GM12878 (cell line): ENCODE results near the gene DND1. TPM values are rescaled to one million over a fixed set of nuclear protein-coding genes. Genes with fewer than 3 reads are reported as not detected.

Source experiments
- ATF7 ChIP-seq: fragments of 450-650 bp; IDR thresholded peaks from 2 replicates; pipeline ENCODE4 v1.6.1; 2016; ENCODE audit warnings: low read depth, mild to moderate bottlenecking
- BRCA1 ChIP-seq: IDR thresholded peaks from 2 replicates; pipeline ENCODE4 v1.6.1; 2011; ENCODE audit warnings: low read depth, low read length, improper control_type of control experiment
- CBFB ChIP-seq: IDR thresholded peaks from 2 replicates; pipeline ENCODE4 v1.6.1; 2016; ENCODE audit warnings: antibody characterized with exemption, low read depth
- CHD1 ChIP-seq: IDR thresholded peaks from 2 replicates; pipeline ENCODE4 v1.6.1; 2012; ENCODE audit warnings: low read depth, low read length, improper control_type of control experiment
- ELK1 ChIP-seq: IDR thresholded peaks from 2 replicates; pipeline ENCODE4 v1.6.1; 2012; ENCODE audit warnings: low read depth, low read length, improper control_type of control experiment
- ESRRA ChIP-seq: IDR thresholded peaks from 2 replicates; pipeline ENCODE4 v1.6.1; 2012; ENCODE audit warnings: mild to moderate bottlenecking, low read length, improper control_type of control experiment
- HCFC1 ChIP-seq: fragments of 150-350 bp; IDR thresholded peaks from 2 replicates; pipeline ENCODE4 v1.6.1; 2014; ENCODE audit warnings: low read length
- MAX ChIP-seq: IDR thresholded peaks from 2 replicates; pipeline ENCODE4 v1.6.1; 2012; ENCODE audit warnings: low read depth, low read length, improper control_type of control experiment
- MTA3 ChIP-seq: IDR thresholded peaks from 2 replicates; pipeline ENCODE4 v1.6.1; 2012; ENCODE audit warnings: low read length, inconsistent platforms, borderline replicate concordance
- NBN ChIP-seq: fragments of 450-650 bp; IDR thresholded peaks from 2 replicates; pipeline ENCODE4 v1.6.1; 2016
- NR2F1 ChIP-seq: fragments of 450-650 bp; conservative IDR thresholded peaks from 2 replicates; pipeline ENCODE4 v1.6.1; 2017; ENCODE audit warnings: mild to moderate bottlenecking
- PML ChIP-seq: IDR thresholded peaks from 2 replicates; pipeline ENCODE4 v1.6.1; 2012; ENCODE audit warnings: low read length, inconsistent platforms
- POLR2AphosphoS2 ChIP-seq: IDR thresholded peaks from 2 replicates; pipeline ENCODE4 v1.6.1; 2011; ENCODE audit warnings: low read depth, mild to moderate bottlenecking, low read length, improper control_type of control experiment, moderate library complexity
- POLR2AphosphoS5 ChIP-seq: IDR thresholded peaks from 2 replicates; pipeline ENCODE4 v1.6.1; 2011; ENCODE audit warnings: mild to moderate bottlenecking, low read length, inconsistent platforms
- RUNX3 ChIP-seq: IDR thresholded peaks from 2 replicates; pipeline ENCODE4 v1.6.1; 2012; ENCODE audit warnings: low read length, inconsistent platforms
- SIX5 ChIP-seq: IDR thresholded peaks from 2 replicates; pipeline ENCODE4 v1.6.1; 2011; ENCODE audit warnings: mild to moderate bottlenecking, low read depth, low read length, moderate library complexity; ENCODE audit not compliant: severe bottlenecking
- STAT3 ChIP-seq: IDR thresholded peaks from 2 replicates; pipeline ENCODE4 v1.6.1; 2011; ENCODE audit warnings: low read depth, low read length, improper control_type of control experiment
- SUPT20H ChIP-seq: IDR thresholded peaks from 2 replicates; pipeline ENCODE4 v1.6.1; 2011; ENCODE audit warnings: low read depth, mild to moderate bottlenecking, low read length, moderate library complexity, borderline replicate concordance; ENCODE audit not compliant: control insufficient read depth
- TARDBP ChIP-seq: IDR thresholded peaks from 2 replicates; pipeline ENCODE4 v1.6.1; 2016; ENCODE audit warnings: borderline replicate concordance
- WRNIP1 ChIP-seq: IDR thresholded peaks from 2 replicates; pipeline ENCODE4 v1.6.1; 2011; ENCODE audit warnings: low read depth, low read length, improper control_type of control experiment, borderline replicate concordance
- ZBTB4 ChIP-seq: fragments of 450-650 bp; formaldehyde crosslinking; IDR thresholded peaks from 2 replicates; pipeline ENCODE4 v1.4.0; 2022; ENCODE audit warnings: mild to moderate bottlenecking, moderate library complexity
- polyA plus RNA-seq, 11 experiments: library from polyadenylated mRNA; depleted of rRNA in 4 of 11; unstranded in 6 of 11; stranded (reverse) in 5 of 11; fragments of >200 nt; fragmentation: Nextera tagmentation in 4 of 11; fragmentation: Illumina TruSeq in 1 of 11; extraction: Ambion mirVana in 4 of 11; extraction: Trizol in 1 of 11; gene quantifications; 1 replicate in 1 of 11; 2 replicates in 10 of 11; pipeline versions ENCODE4 v1.2.1 to v1.2.3, GENCODE V29; 2011 to 2016; ENCODE audit warnings: inconsistent platforms in 2 of 11, missing spikeins in 2 of 11, low read depth in 1 of 11
- total RNA-seq, 4 experiments: library from RNA; depleted of rRNA in 3 of 4; stranded (reverse); fragments of >200 nt in 3 of 4; fragmentation: Illumina TruSeq in 1 of 4; extraction: Trizol in 1 of 4; gene quantifications; 2 replicates each; pipeline versions ENCODE4 v1.2.1 to v1.2.3, GENCODE V29; 2013 to 2021
- TF ChIP-seq, protein P1 (sequence below), 3 experiments: IDR thresholded peaks in 2 of 3; conservative IDR thresholded peaks in 1 of 3; 2 replicates each; pipeline ENCODE4 v1.5.1; 2011; ENCODE audit warnings: low read depth in 3 of 3, low read length in 3 of 3, mild to moderate bottlenecking in 3 of 3, control low read depth in 2 of 3, moderate library complexity in 2 of 3, inconsistent platforms in 1 of 3, mixed read lengths in 1 of 3; ENCODE audit not compliant: control insufficient read depth in 2 of 3, insufficient read depth in 1 of 3; ENCODE audit errors: extremely low read depth in 1 of 3
- TF ChIP-seq, protein P2 (sequence below): fragments of 450-650 bp; IDR thresholded peaks from 2 replicates; pipeline ENCODE4 v1.6.1; 2016; ENCODE audit warnings: mild to moderate bottlenecking

The DND1 gene
- total and polyA plus RNA-seq, 10 of the 15 experiments (the other 5 are each of a cell fraction or from before 2014, with no cell fraction given) = 0.15 to 2.9 (median 0.73) TPM; not detected in 2

DNA sequence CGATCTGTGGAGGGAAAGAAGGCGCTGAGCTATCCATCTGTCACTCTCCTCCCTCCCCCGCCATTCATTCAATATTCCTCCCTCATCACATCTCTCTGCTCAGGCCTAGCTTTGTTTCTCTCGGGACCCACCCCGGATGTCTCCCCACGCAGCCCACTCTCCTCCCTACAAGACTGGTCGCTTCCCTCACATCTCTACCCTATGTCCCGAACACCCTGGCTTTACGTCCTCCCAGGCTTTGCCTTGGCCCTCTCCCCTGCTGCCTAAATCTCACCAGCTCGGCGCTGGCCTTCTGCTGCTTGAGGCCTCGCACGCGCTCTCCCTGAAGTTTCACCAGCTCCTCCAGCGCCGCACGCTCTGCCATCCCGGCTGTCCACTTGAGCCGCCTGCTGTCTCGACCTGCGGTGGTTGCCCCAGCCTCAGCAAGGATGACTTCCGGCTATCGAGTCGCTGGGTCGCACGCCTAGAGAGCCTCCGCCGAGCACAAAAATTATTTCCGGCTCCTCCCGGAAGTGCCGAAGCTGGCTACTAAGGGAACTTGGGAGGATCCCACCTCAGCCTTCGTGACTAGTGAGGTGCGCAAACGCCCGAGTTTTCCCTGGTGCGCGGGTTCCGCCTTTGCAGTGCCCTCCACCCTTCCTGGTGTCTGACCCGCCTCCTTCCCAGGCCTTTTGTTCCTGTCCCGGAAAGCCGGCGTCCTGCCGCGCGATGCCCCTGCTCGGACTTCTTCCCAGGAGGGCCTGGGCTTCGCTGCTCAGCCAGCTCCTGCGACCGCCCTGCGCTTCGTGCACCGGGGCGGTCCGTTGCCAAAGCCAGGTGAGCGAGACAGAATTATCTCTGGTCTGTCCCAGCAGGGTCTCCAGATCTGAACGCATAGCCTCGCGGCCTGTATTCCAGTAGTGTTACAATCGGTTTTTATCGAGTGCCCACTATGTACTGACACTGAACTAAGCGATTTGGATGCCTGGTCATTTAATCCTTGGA is 17.9 kb upstream of the DND1 start, which contains the start of the genes HARS1 and HARS2 (continued):
- no peak for TF ChIP-seq CHD1
- TF ChIP-seq POLR2AphosphoS2 = peak; percentile 77; the same call in 1 of the 2 replicates
- no peak for TF ChIP-seq SUPT20H
- TF ChIP-seq, protein P1, sequence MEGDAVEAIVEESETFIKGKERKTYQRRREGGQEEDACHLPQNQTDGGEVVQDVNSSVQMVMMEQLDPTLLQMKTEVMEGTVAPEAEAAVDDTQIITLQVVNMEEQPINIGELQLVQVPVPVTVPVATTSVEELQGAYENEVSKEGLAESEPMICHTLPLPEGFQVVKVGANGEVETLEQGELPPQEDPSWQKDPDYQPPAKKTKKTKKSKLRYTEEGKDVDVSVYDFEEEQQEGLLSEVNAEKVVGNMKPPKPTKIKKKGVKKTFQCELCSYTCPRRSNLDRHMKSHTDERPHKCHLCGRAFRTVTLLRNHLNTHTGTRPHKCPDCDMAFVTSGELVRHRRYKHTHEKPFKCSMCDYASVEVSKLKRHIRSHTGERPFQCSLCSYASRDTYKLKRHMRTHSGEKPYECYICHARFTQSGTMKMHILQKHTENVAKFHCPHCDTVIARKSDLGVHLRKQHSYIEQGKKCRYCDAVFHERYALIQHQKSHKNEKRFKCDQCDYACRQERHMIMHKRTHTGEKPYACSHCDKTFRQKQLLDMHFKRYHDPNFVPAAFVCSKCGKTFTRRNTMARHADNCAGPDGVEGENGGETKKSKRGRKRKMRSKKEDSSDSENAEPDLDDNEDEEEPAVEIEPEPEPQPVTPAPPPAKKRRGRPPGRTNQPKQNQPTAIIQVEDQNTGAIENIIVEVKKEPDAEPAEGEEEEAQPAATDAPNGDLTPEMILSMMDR (IDR thresholded peaks at IDR 0.05 in 2 of 3, conservative IDR thresholded peaks at IDR 0.05 in 1 of 3; ENCODE audit: control insufficient read depth in 2 of 3, extremely low read depth in 1 of 3, insufficient read depth in 1 of 3, low read depth in 3 of 3, low read length in 3 of 3) = no peak
- TF ChIP-seq NR2F1 = no peak
- peak; percentile 54; the same call in 1 of the 2 replicates for TF ChIP-seq CBFB
- peak; percentile 98 for TF ChIP-seq NBN
- no peak; the same call in 1 of the 2 replicates for TF ChIP-seq TARDBP
- TF ChIP-seq, protein P2, sequence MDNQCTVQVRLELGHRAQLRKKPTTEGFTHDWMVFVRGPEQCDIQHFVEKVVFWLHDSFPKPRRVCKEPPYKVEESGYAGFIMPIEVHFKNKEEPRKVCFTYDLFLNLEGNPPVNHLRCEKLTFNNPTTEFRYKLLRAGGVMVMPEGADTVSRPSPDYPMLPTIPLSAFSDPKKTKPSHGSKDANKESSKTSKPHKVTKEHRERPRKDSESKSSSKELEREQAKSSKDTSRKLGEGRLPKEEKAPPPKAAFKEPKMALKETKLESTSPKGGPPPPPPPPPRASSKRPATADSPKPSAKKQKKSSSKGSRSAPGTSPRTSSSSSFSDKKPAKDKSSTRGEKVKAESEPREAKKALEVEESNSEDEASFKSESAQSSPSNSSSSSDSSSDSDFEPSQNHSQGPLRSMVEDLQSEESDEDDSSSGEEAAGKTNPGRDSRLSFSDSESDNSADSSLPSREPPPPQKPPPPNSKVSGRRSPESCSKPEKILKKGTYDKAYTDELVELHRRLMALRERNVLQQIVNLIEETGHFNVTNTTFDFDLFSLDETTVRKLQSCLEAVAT = peak; percentile 72
- TF ChIP-seq ATF7 = peak; percentile 10; the same call in 1 of the 2 replicates
- TF ChIP-seq RUNX3 = peak; percentile 61
- peak; percentile 93 for TF ChIP-seq ELK1
- no peak for TF ChIP-seq BRCA1
- TF ChIP-seq MAX = peak; percentile 11; the same call in 1 of the 2 replicates
- TF ChIP-seq WRNIP1 = no peak
- TF ChIP-seq SIX5 = peak; percentile 49
- TF ChIP-seq POLR2AphosphoS5 = peak; percentile 92
- TF ChIP-seq PML = peak; percentile 96
- TF ChIP-seq MTA3 = no peak; the same call in 1 of the 2 replicates
- TF ChIP-seq HCFC1 = peak; percentile 72
- no peak for TF ChIP-seq ESRRA
- no peak for TF ChIP-seq ZBTB4 (CRISPR knock-in tag)
- no peak for TF ChIP-seq STAT3
